Measurements from ENCODE around the gene RPUSD4. TPM values are rescaled to one million over a fixed set of nuclear protein-coding genes. Genes with fewer than 3 reads are reported as not detected.

The RPUSD4 gene
- total RNA-seq, 5 donors from 2014 or later (not counting 1 experiment from before 2014, with no cell fraction given): 33.8 to 41.5 (median 40.2) TPM

DNA sequence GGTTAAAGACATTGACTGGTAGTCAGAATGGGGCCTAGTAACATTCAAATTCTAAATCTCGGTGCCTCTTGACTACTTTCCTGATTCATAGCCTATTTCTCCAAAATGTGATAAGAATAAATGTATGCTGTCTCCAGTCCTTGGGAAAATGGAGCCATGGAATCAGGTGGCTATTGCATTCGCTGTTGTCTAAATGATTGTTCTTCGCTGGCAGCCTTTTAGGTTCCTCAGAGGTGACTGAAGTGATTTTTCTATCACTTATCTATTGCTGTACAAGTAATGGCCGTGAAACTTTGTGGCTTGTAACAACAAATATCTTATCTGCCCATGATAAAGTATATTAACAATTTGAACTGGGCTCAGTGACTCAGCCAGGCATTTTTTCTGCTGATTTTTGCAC is 41.8 kb upstream of the RPUSD4 start:
- WGBS (ENCODE audit: insufficient coverage): no CpG with 5 or more reads among the region's 4 CpGs
- H3K27ac ChIP-seq (ENCODE audit: low read length): no peak overlapping the region
- H3K36me3 ChIP-seq (ENCODE audit: control insufficient read depth in 2 of 2, extremely low read depth in 1 of 2, insufficient read depth in 1 of 2, low read length in 1 of 2): peaks cover 10 to 17% of the 10 kb centered on the region in 2 donors
- no peaks in the 10 kb centered on the region for H3K27me3 Mint-ChIP-seq
- no peak for ATAC-seq (replicated peaks in 1 of 4)
- H3K27ac Mint-ChIP-seq: no peak overlapping the region
- ChIA-PET CTCF (interaction anchor here in 1 of 2 donors (0.6 kb wide), 1 partner anchor 1776 kb away, joined by 3 read pairs; no protein-coding TSS in a partner anchor), POLR2A (no interaction called here)
- no peaks in the 10 kb centered on the region for H3K9me3 Mint-ChIP-seq
- no peak overlapping the region for H3K4me3 ChIP-seq (ENCODE audit: control insufficient read depth in 1 of 2, extremely low read depth in 1 of 2, low read length in 1 of 2)
- H3K36me3 Mint-ChIP-seq: peaks cover 23% of the 10 kb centered on the region
- no peaks in the 10 kb centered on the region for H3K4me1 ChIP-seq (ENCODE audit: control insufficient read depth in 1 of 2, extremely low read depth in 1 of 2, insufficient read depth in 2 of 2, low read length in 2 of 2)
- no peaks in the 10 kb centered on the region for H3K9me3 ChIP-seq
- DNase-seq: no peak
- H3K27me3 ChIP-seq (replicated peaks in 1 of 2; ENCODE audit: control insufficient read depth in 2 of 2, extremely low read depth in 1 of 2, insufficient read depth in 2 of 2, low read length in 1 of 2): no peaks in the 10 kb centered on the region
- no peak overlapping the region for H3K4me3 Mint-ChIP-seq
- no peaks in the 10 kb centered on the region for H3K4me1 Mint-ChIP-seq

DNA sequence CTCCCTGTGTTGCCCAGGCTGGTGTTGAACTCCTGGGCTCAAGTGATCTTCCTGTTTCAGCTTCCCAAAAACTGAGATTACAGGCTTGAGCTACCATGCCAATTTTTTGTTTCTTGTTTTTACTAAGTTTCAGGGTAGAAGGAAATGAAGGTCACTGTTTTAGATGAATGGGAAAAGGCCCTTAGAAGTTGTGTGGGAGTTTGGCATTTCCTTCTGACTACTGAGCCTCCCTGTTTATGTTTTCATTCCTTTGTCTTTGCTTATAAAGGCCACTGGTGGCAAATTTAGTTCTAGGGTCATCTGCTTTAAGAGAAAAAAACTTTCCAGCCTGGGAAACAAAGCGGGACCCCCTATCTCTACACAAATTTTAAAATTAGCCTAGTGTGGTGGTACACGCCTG is 35.2 kb upstream of the RPUSD4 start:
- H3K27me3 Mint-ChIP-seq: no peaks in the 10 kb centered on the region

DNA sequence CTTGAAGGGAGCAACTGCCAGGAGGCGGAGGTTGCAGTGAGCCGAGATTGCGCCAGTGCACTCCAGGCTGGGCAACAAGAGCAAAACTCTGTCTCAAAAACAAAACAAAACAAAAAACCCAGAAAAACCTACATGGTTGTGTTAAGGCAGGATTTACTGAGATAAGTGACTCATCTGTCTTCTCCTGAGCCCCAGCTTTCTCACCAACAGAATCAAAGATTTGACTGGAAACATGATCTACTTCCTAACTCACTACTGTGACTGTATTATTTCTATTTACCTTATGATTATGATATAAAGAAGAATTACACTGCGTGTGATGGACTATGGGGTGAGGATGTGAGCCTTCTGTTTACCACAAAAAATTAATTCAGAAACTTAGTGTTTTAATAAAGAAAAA is 21.9 kb upstream of the RPUSD4 start:
- ChIA-PET POLR2A (interaction anchor here in 1 of 2 donors (0.6 kb wide), 1 partner anchor 16 kb away, joined by 4 read pairs; no protein-coding TSS in a partner anchor), CTCF (interaction anchor here in 1 of 2 donors (0.6 kb wide), 1 partner anchor 66 kb away, joined by 10 read pairs; no protein-coding TSS in a partner anchor)
- H3K27ac ChIP-seq (ENCODE audit: low read length): no peak overlapping the region
- no peak overlapping the region for H3K4me3 ChIP-seq (ENCODE audit: control insufficient read depth in 1 of 2, extremely low read depth in 1 of 2, low read length in 1 of 2)
- Mint-ChIP-seq H3K4me3 (no peak overlapping the region), H3K4me1 (no peaks in the 10 kb centered on the region), H3K27me3 (no peaks in the 10 kb centered on the region), H3K9me3 (no peaks in the 10 kb centered on the region), H3K36me3 (peaks cover 27% of the 10 kb centered on the region), H3K27ac (no peak overlapping the region)
- ATAC-seq (replicated peaks in 1 of 4): no peak
- H3K27me3 ChIP-seq (replicated peaks in 1 of 2; ENCODE audit: control insufficient read depth in 2 of 2, extremely low read depth in 1 of 2, insufficient read depth in 2 of 2, low read length in 1 of 2): no peaks in the 10 kb centered on the region
- H3K9me3 ChIP-seq: no peaks in the 10 kb centered on the region
- peaks cover 2 to 9% of the 10 kb centered on the region in 2 donors for H3K36me3 ChIP-seq (ENCODE audit: control insufficient read depth in 2 of 2, extremely low read depth in 1 of 2, insufficient read depth in 1 of 2, low read length in 1 of 2)
- no peaks in the 10 kb centered on the region for H3K4me1 ChIP-seq (ENCODE audit: control insufficient read depth in 1 of 2, extremely low read depth in 1 of 2, insufficient read depth in 2 of 2, low read length in 2 of 2)
- DNase-seq: no peak
- no CpG with 5 or more reads among the region's 4 CpGs for WGBS (ENCODE audit: insufficient coverage)

More for the DNA sequence above, 35.2 kb upstream of the RPUSD4 start:
- DNase-seq (no peak), ATAC-seq (replicated peaks in 1 of 4) (no peak)
- Histone ChIP-seq H3K4me1 (ENCODE audit: control insufficient read depth in 1 of 2, extremely low read depth in 1 of 2, insufficient read depth in 2 of 2, low read length in 2 of 2) (no peaks in the 10 kb centered on the region), H3K36me3 (ENCODE audit: control insufficient read depth in 2 of 2, extremely low read depth in 1 of 2, insufficient read depth in 1 of 2, low read length in 1 of 2) (peaks cover 0 to 4% of the 10 kb centered on the region in 2 donors), H3K27ac (ENCODE audit: low read length) (no peak overlapping the region), H3K4me3 (ENCODE audit: control insufficient read depth in 1 of 2, extremely low read depth in 1 of 2, low read length in 1 of 2) (no peak overlapping the region), H3K9me3 (no peaks in the 10 kb centered on the region), H3K27me3 (replicated peaks in 1 of 2; ENCODE audit: control insufficient read depth in 2 of 2, extremely low read depth in 1 of 2, insufficient read depth in 2 of 2, low read length in 1 of 2) (no peaks in the 10 kb centered on the region)
- ChIA-PET POLR2A (no interaction called here), CTCF (interaction anchor here in 1 of 2 donors (0.7 kb wide), 1 partner anchor 41 kb away, joined by 7 read pairs; no protein-coding TSS in a partner anchor)
- Mint-ChIP-seq H3K9me3 (no peaks in the 10 kb centered on the region), H3K4me1 (no peaks in the 10 kb centered on the region), H3K4me3 (no peak overlapping the region), H3K36me3 (peaks cover 25% of the 10 kb centered on the region), H3K27ac (no peak overlapping the region)
- WGBS (ENCODE audit: insufficient coverage): 100% methylated on average over 1 of the region's 2 CpGs

DNA sequence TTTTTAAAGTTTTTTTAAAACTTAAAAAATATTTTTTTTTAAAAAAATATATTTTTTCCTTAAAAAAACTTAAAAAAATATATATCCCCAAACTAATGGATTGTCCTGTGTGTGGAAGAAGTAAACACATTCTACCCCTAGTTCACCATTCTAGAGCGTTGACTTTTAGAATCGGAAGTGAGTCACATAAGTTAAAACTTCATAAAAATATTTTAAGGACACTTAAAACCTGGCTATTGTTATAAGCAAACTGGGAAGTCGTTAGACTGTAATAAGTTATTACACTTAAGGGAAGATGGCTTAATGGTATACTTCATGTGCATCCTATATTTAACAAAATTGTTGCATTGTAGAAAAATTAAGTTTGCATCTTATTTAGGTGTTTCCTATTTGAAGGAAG is 21.2 kb upstream of the RPUSD4 start:
- Mint-ChIP-seq H3K27ac (no peak overlapping the region), H3K9me3 (no peaks in the 10 kb centered on the region), H3K4me3 (no peak overlapping the region), H3K36me3 (peaks cover 25% of the 10 kb centered on the region), H3K4me1 (no peaks in the 10 kb centered on the region), H3K27me3 (no peaks in the 10 kb centered on the region)
- no peak overlapping the region for H3K27ac ChIP-seq (ENCODE audit: low read length)
- H3K4me1 ChIP-seq (ENCODE audit: control insufficient read depth in 1 of 2, extremely low read depth in 1 of 2, insufficient read depth in 2 of 2, low read length in 2 of 2): no peaks in the 10 kb centered on the region
- ATAC-seq (replicated peaks in 1 of 4) (no peak), DNase-seq (no peak)
- H3K9me3 ChIP-seq: no peaks in the 10 kb centered on the region
- no peaks in the 10 kb centered on the region for H3K27me3 ChIP-seq (replicated peaks in 1 of 2; ENCODE audit: control insufficient read depth in 2 of 2, extremely low read depth in 1 of 2, insufficient read depth in 2 of 2, low read length in 1 of 2)
- ChIA-PET CTCF (no interaction called here), POLR2A (no interaction called here)
- WGBS (ENCODE audit: insufficient coverage): no CpG with 5 or more reads among the region's 3 CpGs
- H3K4me3 ChIP-seq (ENCODE audit: control insufficient read depth in 1 of 2, extremely low read depth in 1 of 2, low read length in 1 of 2): no peak overlapping the region
- peaks cover 0 to 5% of the 10 kb centered on the region in 2 donors for H3K36me3 ChIP-seq (ENCODE audit: control insufficient read depth in 2 of 2, extremely low read depth in 1 of 2, insufficient read depth in 1 of 2, low read length in 1 of 2)

DNA sequence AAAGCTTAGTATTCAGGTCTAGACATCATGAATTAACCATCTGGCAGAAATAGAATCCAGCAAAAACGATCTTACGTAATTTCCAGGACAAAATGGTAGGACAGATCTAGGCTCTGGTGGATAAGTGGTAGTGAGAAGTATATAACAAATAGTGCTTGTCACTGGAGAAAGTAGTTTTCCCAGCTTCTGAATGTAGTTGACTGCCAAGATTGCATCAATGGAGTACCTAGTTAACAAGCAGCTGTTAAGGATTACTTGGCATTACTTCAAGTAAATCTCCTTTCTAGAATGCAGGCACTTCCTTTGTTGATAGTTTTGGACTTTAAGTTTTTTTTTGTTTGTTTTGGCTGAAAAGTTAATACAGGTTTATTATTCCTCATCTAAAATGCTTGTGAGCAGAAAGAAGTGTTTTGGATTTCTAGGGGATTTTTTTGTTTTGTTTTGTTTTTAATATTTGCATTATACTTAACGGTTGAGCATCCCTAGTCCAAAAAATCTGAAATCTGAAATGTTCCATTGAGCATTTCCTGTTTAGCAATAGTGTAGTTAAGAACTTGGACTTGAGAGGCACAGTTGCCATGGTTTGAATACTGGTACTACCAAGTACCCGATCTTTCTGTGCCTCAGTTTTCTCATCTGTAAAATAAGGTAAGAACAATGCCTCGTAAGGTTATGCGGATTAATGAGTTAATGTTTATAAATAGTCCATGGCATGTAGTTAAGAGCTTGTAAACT is 20.4 kb upstream of the RPUSD4 start:
- DNase-seq (no peak), ATAC-seq (replicated peaks in 1 of 4) (no peak)
- Histone ChIP-seq H3K9me3 (no peaks in the 10 kb centered on the region), H3K4me3 (ENCODE audit: control insufficient read depth in 1 of 2, extremely low read depth in 1 of 2, low read length in 1 of 2) (no peak overlapping the region), H3K4me1 (ENCODE audit: control insufficient read depth in 1 of 2, extremely low read depth in 1 of 2, insufficient read depth in 2 of 2, low read length in 2 of 2) (no peaks in the 10 kb centered on the region), H3K36me3 (ENCODE audit: control insufficient read depth in 2 of 2, extremely low read depth in 1 of 2, insufficient read depth in 1 of 2, low read length in 1 of 2) (peaks cover 0 to 5% of the 10 kb centered on the region in 2 donors), H3K27me3 (replicated peaks in 1 of 2; ENCODE audit: control insufficient read depth in 2 of 2, extremely low read depth in 1 of 2, insufficient read depth in 2 of 2, low read length in 1 of 2) (no peaks in the 10 kb centered on the region), H3K27ac (ENCODE audit: low read length) (no peak overlapping the region)
- ChIA-PET POLR2A (interaction anchor here in 1 of 2 donors (0.6 kb wide), 1 partner anchor 26 kb away, joined by 3 read pairs; no protein-coding TSS in a partner anchor), CTCF (no interaction called here)
- H3K4me1 Mint-ChIP-seq: no peaks in the 10 kb centered on the region
- H3K36me3 Mint-ChIP-seq: peaks cover 24% of the 10 kb centered on the region
- H3K27me3 Mint-ChIP-seq: no peaks in the 10 kb centered on the region
- 80% methylated on average over 4 of the region's 6 CpGs for WGBS (ENCODE audit: insufficient coverage)
- no peak overlapping the region for H3K4me3 Mint-ChIP-seq
- no peaks in the 10 kb centered on the region for H3K9me3 Mint-ChIP-seq
- no peak overlapping the region for H3K27ac Mint-ChIP-seq

DNA sequence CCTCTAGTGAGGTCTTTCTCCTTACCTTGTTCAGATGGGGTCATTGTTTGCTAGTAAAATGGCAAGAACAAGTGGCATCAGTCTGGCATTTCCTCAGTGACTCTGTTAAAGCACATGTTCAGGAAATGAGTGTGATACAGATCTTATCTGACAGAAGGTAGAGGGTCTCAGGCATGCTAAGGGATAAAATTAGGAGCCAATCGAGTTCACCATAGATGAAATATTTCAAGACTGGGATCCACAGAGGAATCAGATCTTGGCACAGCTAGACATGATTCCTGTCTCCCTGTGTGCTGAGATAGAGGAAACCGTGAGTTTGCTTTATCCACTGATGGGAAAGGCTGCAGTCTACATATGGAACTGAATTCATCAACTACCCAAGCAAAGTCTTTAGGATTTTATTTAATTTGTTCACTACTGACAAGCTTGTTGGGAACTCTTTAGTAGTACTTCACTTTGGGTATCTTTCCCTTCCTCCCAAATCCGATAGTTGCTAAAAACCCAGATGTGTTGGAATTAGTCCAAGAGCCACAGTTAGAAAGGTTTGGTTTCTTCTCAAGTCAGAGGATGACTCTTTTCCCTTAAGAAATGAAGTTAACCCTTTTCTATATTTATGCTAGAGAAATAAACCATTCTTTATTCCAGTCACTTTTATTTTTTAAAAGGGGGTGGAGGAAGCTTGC is 18.5 kb upstream of the RPUSD4 start:
- Histone ChIP-seq H3K9me3 (no peaks in the 10 kb centered on the region), H3K27ac (ENCODE audit: low read length) (no peak overlapping the region), H3K27me3 (replicated peaks in 1 of 2; ENCODE audit: control insufficient read depth in 2 of 2, extremely low read depth in 1 of 2, insufficient read depth in 2 of 2, low read length in 1 of 2) (no peaks in the 10 kb centered on the region), H3K4me3 (ENCODE audit: control insufficient read depth in 1 of 2, extremely low read depth in 1 of 2, low read length in 1 of 2) (no peak overlapping the region), H3K36me3 (ENCODE audit: control insufficient read depth in 2 of 2, extremely low read depth in 1 of 2, insufficient read depth in 1 of 2, low read length in 1 of 2) (peaks cover 0 to 5% of the 10 kb centered on the region in 2 donors), H3K4me1 (ENCODE audit: control insufficient read depth in 1 of 2, extremely low read depth in 1 of 2, insufficient read depth in 2 of 2, low read length in 2 of 2) (no peaks in the 10 kb centered on the region)
- ChIA-PET CTCF (no interaction called here), POLR2A (interaction anchor here (0.5 to 0.6 kb wide), 2 partner anchors 224 to 1650 kb away, joined by 4 read pairs; no protein-coding TSS in a partner anchor)
- no peak overlapping the region for H3K4me3 Mint-ChIP-seq
- WGBS (ENCODE audit: insufficient coverage): 67% methylated on average over 1 of the region's 3 CpGs
- no peaks in the 10 kb centered on the region for H3K9me3 Mint-ChIP-seq
- no peaks in the 10 kb centered on the region for H3K4me1 Mint-ChIP-seq
- H3K27ac Mint-ChIP-seq: no peak overlapping the region
- peaks cover 13% of the 10 kb centered on the region for H3K36me3 Mint-ChIP-seq
- ATAC-seq (replicated peaks in 1 of 4) (no peak), DNase-seq (no peak)
- no peaks in the 10 kb centered on the region for H3K27me3 Mint-ChIP-seq
